ENCODE measurements around the gene EHF.
"Not testable (repeated sequence)": the region's sequence is repeated elsewhere in the genome, so short reads cannot be mapped to it uniquely, and the experiment has no call there.

The EHF gene
- 0 to 14.8 (median 0.84) reads per million in 17 experiments for total RNA-seq

GRCh38 chr11:34620820-34621792, at the start of gene EHF:
Gene EHF (plus strand): TSS chr11:34621093. CDS start chr11:34642631, 21,538 bp downstream.
- DNase-seq = peak in 3 of 4 experiments; percentile 24 to 53 (median 32)

GRCh38 chr11:34573537-34573936, 47.4 kb upstream of the EHF start:
- DNase-seq = no peak

GRCh38 chr11:34575261-34575660, 45.6 kb upstream of the EHF start:
- no peak for DNase-seq

- DNase-seq = peak; percentile 23 to 57 (median 46)
These were observed 45.2 kb upstream of the EHF start for GRCh38 chr11:34575671-34576070.

GRCh38 chr11:34576331-34576730, 44.6 kb upstream of the EHF start:
- DNase-seq = no peak

GRCh38 chr11:34583818-34584217, 37.1 kb upstream of the EHF start:
- DNase-seq = no peak

GRCh38 chr11:34585304-34585734, 35.6 kb upstream of the EHF start:
- peak in 2 of 4 experiments; percentile 26 to 39 for DNase-seq

GRCh38 chr11:34585735-34586487, 35.0 kb upstream of the EHF start:
- DNase-seq = peak; percentile 43 to 78 (median 58)

GRCh38 chr11:34586488-34587281, 34.2 kb upstream of the EHF start:
- DNase-seq = no peak

- DNase-seq = no peak
These were observed 33.6 kb upstream of the EHF start for GRCh38 chr11:34587282-34587677.

GRCh38 chr11:34588023-34588422, 32.9 kb upstream of the EHF start:
- peak in 1 of 4 experiments; percentile 29 for DNase-seq

- no peak for DNase-seq
These were observed 32.2 kb upstream of the EHF start for GRCh38 chr11:34588701-34589100.

GRCh38 chr11:34589177-34589576, 31.7 kb upstream of the EHF start:
- not testable (repeated sequence) for DNase-seq

GRCh38 chr11:34593085-34593484, 27.8 kb upstream of the EHF start:
- DNase-seq = peak in 1 of 4 experiments; percentile 41

- DNase-seq = no peak
These were observed 26.3 kb upstream of the EHF start for GRCh38 chr11:34594603-34595002.

- no peak for DNase-seq
These were observed 25.5 kb upstream of the EHF start for GRCh38 chr11:34595391-34595790.

GRCh38 chr11:34595960-34596644, 24.8 kb upstream of the EHF start:
- DNase-seq = no peak

GRCh38 chr11:34599406-34599945, 21.4 kb upstream of the EHF start:
- DNase-seq = no peak

GRCh38 chr11:34600339-34601084, 20.4 kb upstream of the EHF start:
- no peak for DNase-seq

- no peak for DNase-seq
These were observed 19.8 kb upstream of the EHF start for GRCh38 chr11:34601085-34601444.

- no peak for DNase-seq
These were observed 19.3 kb upstream of the EHF start for GRCh38 chr11:34601609-34602008.

Data from suppressor macrophage (primary cell).